ENCODE measurements around the gene CTNNBL1.

DNA sequence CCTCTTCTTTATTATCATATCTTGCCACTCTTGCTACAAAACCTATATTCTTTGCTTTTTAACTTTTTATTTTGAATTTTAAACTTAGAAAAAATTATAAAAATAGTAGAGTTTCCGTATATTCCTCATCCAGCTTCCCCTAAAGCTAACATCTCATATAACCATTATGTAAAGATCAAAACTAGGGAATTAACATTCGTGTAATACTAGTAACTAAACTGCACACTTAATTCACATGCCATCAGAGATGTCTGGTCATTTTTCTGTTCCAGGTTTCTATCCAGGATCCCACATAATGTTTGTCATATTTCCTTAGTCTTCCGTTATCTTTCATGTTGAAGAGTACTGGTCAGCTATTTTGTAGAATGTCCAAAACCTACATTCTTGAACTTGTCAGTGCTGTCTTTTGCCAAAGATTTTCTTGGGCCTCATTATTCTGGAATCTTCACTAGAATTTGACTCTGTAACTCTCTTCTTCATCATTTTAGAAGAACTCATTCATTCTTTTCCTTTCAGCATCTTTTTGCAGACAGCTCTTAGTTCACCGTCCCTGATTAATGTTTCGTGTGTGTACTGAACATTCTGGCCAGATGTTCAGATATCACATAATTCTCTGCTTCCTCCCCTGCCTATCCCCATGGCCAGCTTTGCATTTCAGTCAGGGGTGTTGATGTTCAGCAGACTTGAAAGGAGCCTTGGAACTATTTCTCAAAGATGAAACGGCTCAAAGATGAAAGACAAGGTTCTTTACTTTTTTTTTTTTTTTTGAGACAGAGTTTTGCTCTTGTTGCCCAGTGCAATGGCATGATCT, 9.4 kb downstream of the CTNNBL1 start:
- TF ChIP-seq EZH2 (IDR thresholded peaks at IDR 0.05; ENCODE audit: insufficient read depth, poor library complexity, severe bottlenecking) (no peak), EZH2phosphoT487 (IDR thresholded peaks at IDR 0.05; ENCODE audit: insufficient read depth, low read depth) (no peak)

All from GM23248 (cell line).